Activated CD4-positive, alpha-beta T cell treated with anti-CD3 and anti-CD28 coated beads, Interleukin-2, amount 10 ng/mL, durations not matched to agents 7 days and 5 days (primary cell): Measurements from ENCODE around the gene HNRNPA3. TPM values are rescaled to one million over a fixed set of nuclear protein-coding genes. Genes with fewer than 3 reads are reported as not detected.

Experiments
- CTCF ChIA-PET: fragments of 350-600 bp; sonication (Branson Sonifier 250); formaldehyde crosslinking; loops from one replicate; lab custom pipeline; 2021; ENCODE audit warnings: antibody characterized with exemption; lab: Charles Lee
- POLR2A ChIA-PET: fragments of 350-600 bp; sonication (Branson Sonifier 250); formaldehyde crosslinking; loops from one replicate; lab custom pipeline; 2021; ENCODE audit warnings: antibody characterized with exemption; lab: Charles Lee
- DNase-seq: peaks from one replicate; pipeline ENCODE4 v3.0.0-alpha.2; 2020
- H3K27ac Mint-ChIP-seq: one replicate; pipeline ENCODE4 v1.8.0; 2021; ENCODE audit warnings: mild to moderate bottlenecking, moderate library complexity, mixed read lengths
- H3K27me3 Mint-ChIP-seq: one replicate; pipeline ENCODE4 v1.8.0; 2021; ENCODE audit warnings: mixed read lengths
- H3K36me3 Mint-ChIP-seq: one replicate; pipeline ENCODE4 v1.8.0; 2021; ENCODE audit warnings: low read depth, mixed read lengths
- H3K4me1 Mint-ChIP-seq: one replicate; pipeline ENCODE4 v1.8.0; 2021; ENCODE audit warnings: mixed read lengths
- H3K4me3 Mint-ChIP-seq: one replicate; pipeline ENCODE4 v1.8.0; 2021; ENCODE audit warnings: mild to moderate bottlenecking, moderate library complexity, mixed read lengths
- H3K9me3 Mint-ChIP-seq: one replicate; pipeline ENCODE4 v1.8.0; 2021; ENCODE audit warnings: mixed read lengths
- microRNA-seq: library from miRNA; unstranded; fragments of <30 nt; microRNA quantifications from one replicate; pipeline ENCODE4 v1.2.0, GENCODE V29; 2021; ENCODE audit warnings: borderline microRNAs expressed, borderline replicate concordance
- total RNA-seq, 2 experiments: library from RNA; stranded (reverse); gene quantifications; one replicate each; pipeline ENCODE4 v1.2.3, GENCODE V29; 2021

HNRNPA3 gene
- total RNA-seq, 2 experiments from 2014 or later = 312 to 318 TPM

GRCh38 chr2:177273408-177273807 lies 60.8 kb downstream of the HNRNPA3 start:
- no peak for DNase-seq
- Mint-ChIP-seq H3K4me3 (no peak overlapping the region), H3K27ac (no peak overlapping the region), H3K9me3 (peaks cover 1% of the 10 kb centered on the region), H3K27me3 (no peaks in the 10 kb centered on the region), H3K4me1 (peaks cover 33% of the 10 kb centered on the region), H3K36me3 (peaks cover 3% of the 10 kb centered on the region)
- ChIA-PET CTCF (interaction anchor here (0.6 to 1.9 kb wide), 7 partner anchors 8 to 245 kb away, joined by 3 to 14 read pairs (median 4); no protein-coding TSS in a partner anchor), POLR2A (no interaction called here)

Small RNAs within 50 kb of the gene (microRNA-seq; reads per million reads assigned to microRNA genes)
- gene MIR3128 = not detected

Other genes starting within 250 kb of the HNRNPA3 start
- 10 to 100 TPM; 65.6 to 82.0 TPM for gene NFE2L2, start 51.9 kb downstream of the HNRNPA3 start, total RNA-seq
- 10 to 100 TPM; 61.2 to 61.3 TPM for gene AGPS, start 180.0 kb downstream of the HNRNPA3 start, total RNA-seq